Measurements from ENCODE around the gene CCDC194.
A peak's percentile ranks its signal among the peaks of the same experiment; 100 is the strongest.

CCDC194 gene

GRCh38 chr19:17393914-17394313 is at the start of gene CCDC194:
CCDC194 (minus strand) TSS chr19:17394196; CDS start chr19:17394158, 38 bp downstream.
- peaks cover 23% of the 10 kb centered on the region for H3K4me1 ChIP-seq (ENCODE audit: insufficient read depth, low read length)
- no peaks in the 10 kb centered on the region for H3K9me3 ChIP-seq (ENCODE audit: insufficient read depth, low read length, severe bottlenecking)
- ATAC-seq (ENCODE audit: insufficient read depth, low read depth) (no peak), DNase-seq (no peak)
- H3K4me2 ChIP-seq (ENCODE audit: insufficient read depth, low read length): peak within 1 kb of the TSS; percentile 54; the same call in 1 of the 2 replicates
- H2AFZ ChIP-seq (ENCODE audit: low read depth, low read length): no peak within 1 kb of the TSS
- H3K9ac ChIP-seq (ENCODE audit: low read depth, low read length): no peak within 1 kb of the TSS
- H3K4me3 ChIP-seq (ENCODE audit: low read depth in 1 of 2, low read length in 2 of 2): peak within 1 kb of the TSS in 1 of 2 experiments; percentile 42; a peak in 2 of 4 replicates
- no peaks in the 10 kb centered on the region for H4K20me1 ChIP-seq (ENCODE audit: insufficient read depth, low read length)
- no peak for TF ChIP-seq EZH2 (IDR thresholded peaks at IDR 0.05; ENCODE audit: borderline replicate concordance, low read depth, low read length, severe bottlenecking)
- TF ChIP-seq CTCF (IDR thresholded peaks at IDR 0.05; ENCODE audit: borderline replicate concordance, extremely low read depth, low read length, poor library complexity, severe bottlenecking): no peak
- H3K36me3 ChIP-seq (ENCODE audit: insufficient read depth, low read length): no peaks in the 10 kb centered on the region
- H3K27ac ChIP-seq (ENCODE audit: low read length): no peak within 1 kb of the TSS
- H3K27me3 ChIP-seq (ENCODE audit: insufficient read depth, low read length, poor library complexity): peaks cover 3% of the 10 kb centered on the region
- H3K79me2 ChIP-seq (ENCODE audit: insufficient read depth, low read length): no peaks in the 10 kb centered on the region

- Histone ChIP-seq H3K27me3 (ENCODE audit: insufficient read depth, low read length, poor library complexity) (no peaks in the 10 kb centered on the region), H3K9ac (ENCODE audit: low read depth, low read length) (no peak overlapping the region), H3K4me2 (ENCODE audit: insufficient read depth, low read length) (no peak overlapping the region), H3K27ac (ENCODE audit: low read length) (no peak overlapping the region), H3K9me3 (ENCODE audit: insufficient read depth, low read length, severe bottlenecking) (no peaks in the 10 kb centered on the region), H3K4me1 (ENCODE audit: insufficient read depth, low read length) (no peaks in the 10 kb centered on the region), H3K79me2 (ENCODE audit: insufficient read depth, low read length) (no peaks in the 10 kb centered on the region), H3K4me3 (ENCODE audit: low read depth in 1 of 2, low read length in 2 of 2) (no peak overlapping the region), H3K36me3 (ENCODE audit: insufficient read depth, low read length) (no peaks in the 10 kb centered on the region), H4K20me1 (ENCODE audit: insufficient read depth, low read length) (no peaks in the 10 kb centered on the region), H2AFZ (ENCODE audit: low read depth, low read length) (no peak overlapping the region)
- TF ChIP-seq EZH2 (IDR thresholded peaks at IDR 0.05; ENCODE audit: borderline replicate concordance, low read depth, low read length, severe bottlenecking): no peak
- peak; percentile 83 for TF ChIP-seq CTCF (IDR thresholded peaks at IDR 0.05; ENCODE audit: borderline replicate concordance, extremely low read depth, low read length, poor library complexity, severe bottlenecking)
- peak; percentile 61 for DNase-seq
- peak; percentile 85 for ATAC-seq (ENCODE audit: insufficient read depth, low read depth)
Measured at GRCh38 chr19:17441241-17442021, 47.4 kb upstream of the CCDC194 start.

GRCh38 chr19:17436874-17437267 is 42.9 kb upstream of the CCDC194 start:
- no peaks in the 10 kb centered on the region for H3K36me3 ChIP-seq (ENCODE audit: insufficient read depth, low read length)
- ATAC-seq (ENCODE audit: insufficient read depth, low read depth) (no peak), DNase-seq (no peak)
- TF ChIP-seq EZH2 (IDR thresholded peaks at IDR 0.05; ENCODE audit: borderline replicate concordance, low read depth, low read length, severe bottlenecking) (no peak), CTCF (IDR thresholded peaks at IDR 0.05; ENCODE audit: borderline replicate concordance, extremely low read depth, low read length, poor library complexity, severe bottlenecking) (no peak)
- H2AFZ ChIP-seq (ENCODE audit: low read depth, low read length): no peak overlapping the region
- no peak overlapping the region for H3K4me2 ChIP-seq (ENCODE audit: insufficient read depth, low read length)
- H4K20me1 ChIP-seq (ENCODE audit: insufficient read depth, low read length): no peaks in the 10 kb centered on the region
- no peak overlapping the region for H3K4me3 ChIP-seq (ENCODE audit: low read depth in 1 of 2, low read length in 2 of 2)
- H3K27ac ChIP-seq (ENCODE audit: low read length): no peak overlapping the region
- no peaks in the 10 kb centered on the region for H3K79me2 ChIP-seq (ENCODE audit: insufficient read depth, low read length)
- H3K9ac ChIP-seq (ENCODE audit: low read depth, low read length): no peak overlapping the region
- no peaks in the 10 kb centered on the region for H3K9me3 ChIP-seq (ENCODE audit: insufficient read depth, low read length, severe bottlenecking)
- H3K27me3 ChIP-seq (ENCODE audit: insufficient read depth, low read length, poor library complexity): no peaks in the 10 kb centered on the region
- no peaks in the 10 kb centered on the region for H3K4me1 ChIP-seq (ENCODE audit: insufficient read depth, low read length)
